Stromal cell of bone marrow (primary cell): Measurements from ENCODE around the gene TMED10.
A peak's percentile ranks its signal among the peaks of the same experiment; 100 is the strongest.
"Not testable (repeated sequence)": the region's sequence is repeated elsewhere in the genome, so short reads cannot be mapped to it uniquely, and the experiment has no call there.

Source experiments
- DNase-seq: peaks from one replicate; pipeline ENCODE4 v3.0.0-alpha.2; 2012; ENCODE audit warnings: low read depth

TMED10 gene

DNA sequence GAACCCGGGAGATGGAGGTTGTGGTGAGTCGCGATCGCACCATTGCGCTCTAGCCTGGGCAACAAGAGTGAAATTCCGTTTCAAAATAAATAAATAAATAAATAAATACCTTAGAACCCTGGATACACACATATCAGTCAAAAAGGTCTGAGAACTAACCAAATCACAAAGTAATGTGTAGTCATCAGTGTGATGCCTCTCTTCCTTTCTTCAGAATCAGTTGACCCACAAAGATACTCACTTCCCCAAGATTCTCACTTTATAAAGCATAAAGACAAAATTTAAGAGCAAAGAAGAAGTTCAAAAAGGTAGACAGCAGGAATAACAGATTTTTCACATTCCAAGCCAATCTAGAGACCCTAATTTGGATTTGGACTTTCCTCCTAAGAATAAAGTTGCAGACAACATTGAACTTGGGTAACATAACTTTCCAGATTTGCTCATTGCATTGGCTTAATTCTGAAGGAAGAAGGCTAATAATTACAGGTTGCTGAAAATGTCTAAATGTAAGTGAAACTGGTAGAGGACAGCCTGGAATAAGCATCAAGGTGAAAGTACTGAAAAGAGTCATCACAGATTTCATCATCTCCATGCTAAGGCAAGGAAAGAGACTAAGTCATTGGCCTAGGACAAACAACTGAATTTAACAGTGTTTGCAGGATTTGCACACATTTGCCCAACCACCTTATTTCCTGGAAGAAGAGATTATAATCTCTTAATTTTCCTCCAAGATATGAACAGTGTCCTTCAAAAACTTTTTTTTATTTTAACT, 17.4 kb downstream of the TMED10 start:
- DNase-seq = no peak

GRCh38 chr14:75156901-75157300, 19.5 kb downstream of the TMED10 start:
- DNase-seq = no peak

DNA sequence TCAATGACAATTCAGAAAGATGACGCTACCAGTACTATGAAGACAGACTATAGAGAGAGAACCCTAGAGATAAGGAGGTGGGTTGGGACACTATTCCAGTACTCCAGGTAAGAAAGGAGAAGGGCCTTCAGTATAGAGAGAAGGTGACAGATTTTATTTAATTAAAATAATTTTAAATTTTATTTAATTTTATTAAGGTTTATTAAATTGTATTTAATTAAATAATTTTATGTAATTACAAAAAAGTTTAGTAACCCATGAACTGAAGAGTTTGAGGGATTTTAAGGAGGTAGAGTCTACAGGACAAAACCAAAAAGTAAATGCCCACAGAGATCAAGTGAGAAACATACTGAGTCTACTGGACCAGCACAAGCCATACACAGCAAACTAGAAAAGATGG, 20.3 kb downstream of the TMED10 start:
- no peak for DNase-seq

DNA sequence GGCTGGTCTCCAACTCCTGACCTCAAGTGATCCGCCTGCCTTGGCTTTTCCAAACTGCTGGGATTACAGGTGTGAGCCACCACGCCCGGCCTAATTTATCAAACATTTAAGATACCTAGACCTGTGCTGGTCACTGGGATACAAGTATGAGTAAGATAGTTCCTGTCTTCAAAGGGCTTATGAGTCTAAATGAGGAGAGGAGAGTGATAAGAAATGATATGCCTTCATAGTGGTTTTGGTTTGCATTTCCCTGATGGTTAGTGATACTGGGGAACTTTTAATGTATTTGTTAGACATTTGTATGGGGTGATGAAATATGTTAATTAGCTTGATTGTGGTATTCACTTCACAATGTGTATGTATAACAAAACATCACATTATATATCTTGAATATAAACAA, 21.2 kb downstream of the TMED10 start:
- no peak for DNase-seq

DNA sequence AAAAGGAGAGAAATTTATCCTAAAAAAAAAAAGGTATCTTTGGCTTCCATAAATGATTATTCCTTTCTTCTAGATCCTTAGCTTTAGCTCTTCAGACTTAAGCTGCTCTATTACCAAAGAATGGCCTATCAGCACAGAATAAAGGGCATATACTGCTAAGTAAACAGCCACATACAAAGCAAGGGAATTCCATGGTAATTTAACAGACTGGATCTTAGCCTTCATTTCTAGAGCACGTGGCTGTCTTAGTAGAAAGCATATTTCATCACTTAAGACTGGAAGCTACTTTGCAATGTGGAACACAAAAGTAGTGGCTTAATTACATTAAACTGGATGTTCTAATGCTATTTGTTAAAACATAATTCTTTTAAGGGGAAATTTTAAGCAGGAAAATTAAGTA, 23.1 kb downstream of the TMED10 start:
- DNase-seq = no peak

DNA sequence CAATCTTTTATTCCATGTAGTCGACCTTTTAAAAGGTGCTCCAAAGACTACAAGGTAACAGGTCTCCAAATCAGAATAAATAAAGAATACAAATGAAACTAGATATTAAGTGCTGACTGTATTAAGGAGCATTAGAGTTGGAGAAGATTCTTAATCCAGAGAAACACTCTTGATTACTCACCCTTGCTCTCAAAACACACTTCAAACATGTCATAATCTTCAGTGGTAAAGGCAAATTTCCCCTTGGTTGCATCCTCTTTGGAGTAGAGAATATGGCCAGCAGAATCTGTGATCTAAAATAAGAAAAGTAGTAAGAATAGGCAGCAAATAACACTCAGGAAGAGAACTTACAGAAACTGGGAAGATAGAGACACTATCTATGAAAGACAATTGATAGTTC, 24.6 kb downstream of the TMED10 start:
- no peak for DNase-seq

DNA sequence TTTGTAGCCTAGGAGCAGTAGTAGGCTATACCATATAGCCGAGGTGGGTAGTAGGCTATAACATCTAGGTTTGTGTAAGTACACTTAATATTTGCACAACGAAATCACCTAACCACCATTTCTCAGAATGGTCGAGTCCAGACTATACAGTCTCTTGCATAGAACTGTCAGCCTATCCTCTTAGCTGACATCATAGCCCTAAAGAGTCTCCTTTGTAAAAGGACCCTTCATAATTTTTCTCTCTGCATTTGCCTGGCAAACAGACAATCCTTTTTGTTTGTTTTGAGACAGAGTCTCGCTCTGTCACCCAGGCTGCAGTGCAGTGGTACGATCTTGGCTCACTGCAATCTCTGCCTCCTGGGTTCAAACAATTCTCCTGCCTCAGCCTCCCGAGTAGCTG, 25.8 kb downstream of the TMED10 start:
- not testable (repeated sequence) for DNase-seq

DNA sequence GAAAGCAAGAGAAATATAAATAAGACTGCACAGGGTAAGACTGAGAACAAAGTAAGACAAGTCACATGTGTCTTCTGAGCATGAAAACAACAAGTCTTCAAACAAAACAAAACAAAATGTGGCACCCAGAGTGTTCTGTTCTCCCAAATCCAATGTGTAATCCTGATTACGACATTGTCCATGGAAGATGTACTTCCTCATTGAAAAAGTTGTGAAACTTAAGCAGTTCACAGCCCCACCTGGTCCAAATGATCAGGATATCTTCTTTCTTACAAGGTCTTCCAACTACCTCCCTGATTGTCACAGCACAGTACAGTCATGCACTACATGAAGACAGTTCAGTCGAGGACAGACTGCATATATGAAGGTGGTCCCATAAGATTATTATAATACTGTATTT, 26.3 kb downstream of the TMED10 start:
- no peak for DNase-seq

GRCh38 chr14:75147423-75148071, 28.9 kb downstream of the TMED10 start:
- DNase-seq = peak; percentile 86

DNA sequence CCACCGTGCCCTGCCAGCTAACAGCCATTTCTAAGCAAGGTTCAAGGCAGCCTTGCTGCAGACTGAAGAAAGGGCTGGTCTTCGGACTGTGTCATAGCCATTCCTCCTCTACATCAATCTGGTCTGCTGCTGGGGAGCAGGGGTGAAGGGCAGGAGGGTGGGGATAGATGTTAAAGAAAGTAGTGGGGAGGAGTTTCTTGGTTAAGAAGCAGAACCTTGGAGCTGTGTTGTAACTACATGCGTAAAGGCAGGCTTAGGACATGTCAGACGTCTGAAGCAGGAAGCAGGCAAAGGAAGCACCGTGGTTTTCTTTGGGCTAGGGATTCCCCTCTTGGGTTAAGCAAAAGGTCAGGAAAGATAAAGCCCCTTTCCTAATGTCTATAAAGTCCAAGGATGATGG, 31.5 kb downstream of the TMED10 start:
- DNase-seq = no peak

DNA sequence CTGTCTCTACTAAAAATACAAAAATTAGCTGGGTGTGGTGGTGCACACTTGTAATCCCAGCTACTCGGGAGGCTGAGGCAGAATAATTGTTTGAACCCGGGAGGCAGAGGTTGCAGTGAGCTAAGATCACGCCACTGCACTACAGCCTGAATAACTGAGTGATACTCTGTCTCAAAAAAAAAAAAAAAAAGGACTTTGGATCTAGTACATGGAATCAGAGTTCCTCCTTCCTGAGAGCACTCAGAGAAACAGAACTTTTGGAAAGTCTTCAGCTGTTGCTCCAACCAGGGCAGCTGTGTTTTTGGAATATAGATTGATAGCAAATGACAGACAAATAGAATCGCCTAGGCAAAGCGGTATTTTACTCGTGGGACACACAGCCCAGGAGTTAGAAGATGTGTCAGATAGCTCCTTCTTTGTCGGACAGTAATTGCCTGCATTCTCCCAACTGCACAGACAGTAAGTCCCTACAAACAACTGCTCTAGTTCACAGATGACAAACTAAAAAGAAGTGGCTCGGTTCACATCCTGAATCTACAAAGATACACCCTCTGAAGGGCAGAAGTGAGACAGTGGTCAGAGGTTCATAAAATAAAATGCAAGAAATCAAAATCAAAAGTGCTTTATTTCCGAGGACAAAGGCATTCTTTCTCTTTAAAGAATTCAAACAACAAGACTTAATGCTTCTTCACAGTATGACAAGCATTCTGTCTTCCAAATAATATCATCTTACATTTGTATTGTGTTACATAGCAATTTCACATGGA, 32.5 kb downstream of the TMED10 start:
- DNase-seq = no peak

DNA sequence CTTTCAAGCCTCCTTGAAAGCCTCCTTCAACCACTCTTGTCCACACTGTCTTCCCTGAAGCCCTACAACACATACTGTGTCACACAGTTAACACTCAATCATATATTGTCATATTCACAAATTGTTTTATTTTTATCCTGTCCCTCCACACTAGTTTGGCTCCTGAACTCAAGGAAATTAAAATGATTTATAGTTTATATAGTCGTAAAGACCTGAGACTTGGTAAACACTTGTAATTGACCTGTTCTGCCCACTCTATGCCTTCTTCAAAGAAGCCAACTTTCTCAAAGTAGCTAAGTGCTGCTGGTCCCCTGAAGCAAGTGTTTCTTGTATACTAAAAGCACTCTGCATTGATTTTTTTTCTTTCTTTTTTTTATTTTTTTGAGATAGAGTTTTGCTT, 33.9 kb downstream of the TMED10 start:
- no peak for DNase-seq

DNA sequence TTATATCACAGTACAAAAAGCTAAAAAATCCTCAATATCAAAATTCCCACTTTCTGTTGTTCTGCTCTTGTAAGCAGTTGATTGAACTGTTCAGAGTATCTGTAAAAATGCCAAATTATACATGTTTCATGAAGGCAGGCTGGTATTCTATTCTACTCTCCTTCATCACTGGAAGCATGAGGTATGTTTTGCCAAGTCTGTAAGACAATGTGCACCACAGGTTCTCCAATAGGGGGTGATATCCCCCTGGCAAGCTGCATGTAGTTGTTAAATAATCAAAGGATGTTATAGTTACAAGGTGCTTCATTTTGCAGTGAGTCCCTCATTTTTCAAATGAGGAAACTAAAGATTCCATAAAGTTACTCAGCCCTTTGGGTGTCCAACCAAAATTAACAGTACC, 34.4 kb downstream of the TMED10 start:
- DNase-seq = no peak

- no peak for DNase-seq
Observed at GRCh38 chr14:75141062-75141461, 35.4 kb downstream of the TMED10 start.

DNA sequence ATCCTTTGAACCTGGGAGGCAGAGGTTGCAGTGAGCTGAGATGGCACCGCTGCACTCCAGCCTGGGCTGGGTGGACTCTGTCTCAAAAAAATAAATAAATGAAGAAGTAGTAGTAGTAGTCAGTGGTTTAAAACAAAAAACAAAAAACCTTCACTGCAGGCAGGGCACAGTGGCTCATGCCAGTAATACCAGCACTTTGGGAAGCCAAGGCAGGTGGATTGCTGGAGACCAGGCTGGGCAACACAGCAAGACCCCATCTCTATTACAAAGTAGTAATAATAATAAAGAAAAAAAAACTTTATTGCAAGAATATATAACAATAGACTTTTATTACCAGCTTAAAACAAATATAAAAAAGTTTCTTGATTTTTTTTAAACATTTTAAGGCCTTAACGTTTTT, 35.8 kb downstream of the TMED10 start:
- DNase-seq = no peak

DNA sequence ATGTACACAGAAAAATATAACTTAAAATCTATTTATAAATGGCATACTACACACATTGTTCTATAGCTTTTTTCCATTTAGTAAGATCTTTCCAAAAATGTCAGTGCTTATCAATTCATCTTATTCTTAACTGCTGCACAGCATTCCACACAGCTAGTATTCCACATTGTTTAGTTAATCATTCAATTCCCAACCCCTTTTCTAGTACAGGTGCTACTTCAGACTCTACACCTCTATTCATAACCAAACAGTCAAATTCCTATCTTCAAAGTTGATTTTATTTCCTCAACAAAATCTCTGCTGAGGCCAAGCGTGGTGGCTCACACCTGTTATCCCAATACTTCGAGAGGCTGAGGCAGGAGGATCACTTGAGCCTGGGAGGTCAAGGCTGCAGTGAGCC, 37.2 kb downstream of the TMED10 start:
- no peak for DNase-seq

GRCh38 chr14:75138492-75138891, 37.9 kb downstream of the TMED10 start:
- no peak for DNase-seq

- DNase-seq = no peak
Observed at GRCh38 chr14:75134644-75135043, 41.8 kb downstream of the TMED10 start.

DNA sequence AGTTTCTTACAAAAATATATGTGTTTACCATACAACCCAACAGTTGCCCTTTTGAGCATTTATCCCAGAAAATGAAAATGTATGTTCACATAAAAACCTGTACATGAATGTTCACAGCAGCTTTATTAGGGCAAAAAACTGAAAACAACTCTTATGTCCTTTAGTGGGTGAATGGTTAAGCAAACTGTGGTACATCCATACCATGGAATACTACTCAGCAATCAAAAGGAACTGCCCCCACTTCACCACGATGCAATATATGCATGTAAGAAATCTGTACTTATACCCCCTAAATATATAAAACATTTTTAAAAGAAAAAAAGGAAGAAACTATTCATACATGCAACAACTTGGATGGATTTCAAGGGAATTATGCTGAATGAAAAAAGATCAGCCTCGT, 42.8 kb downstream of the TMED10 start:
- no peak for DNase-seq

DNA sequence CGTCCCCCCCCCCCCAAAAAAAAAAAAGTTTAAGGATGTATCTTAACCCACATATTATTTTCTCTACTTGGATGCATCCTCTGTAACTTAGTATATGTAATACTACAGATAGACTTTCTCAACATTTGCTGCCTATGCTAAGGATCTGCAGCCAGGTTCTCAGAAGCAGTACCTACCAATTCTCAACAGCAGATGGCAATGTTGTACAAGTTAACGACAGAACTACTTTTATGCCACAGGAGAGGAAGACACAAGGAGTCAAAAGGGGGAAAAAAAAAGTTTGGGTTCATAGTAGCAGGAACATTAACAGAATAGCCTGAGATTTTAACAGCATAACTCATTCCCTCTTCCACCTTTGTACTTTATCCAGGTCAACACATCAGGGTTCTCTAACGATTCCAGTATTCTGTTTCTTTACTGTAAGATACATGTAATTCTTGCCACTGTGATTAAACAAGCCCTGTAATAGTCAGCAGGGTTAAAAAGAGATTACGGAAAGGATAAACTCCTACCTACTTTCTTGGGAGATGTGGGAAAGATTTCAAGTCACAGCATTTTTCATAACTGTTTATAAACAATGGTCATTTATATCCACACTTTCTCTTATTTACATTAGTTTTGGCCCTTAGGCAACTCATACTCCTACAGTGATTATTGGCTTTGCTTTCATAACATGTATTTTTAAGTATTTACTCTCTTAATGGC, 43.9 kb downstream of the TMED10 start:
- DNase-seq = peak; percentile 50

DNA sequence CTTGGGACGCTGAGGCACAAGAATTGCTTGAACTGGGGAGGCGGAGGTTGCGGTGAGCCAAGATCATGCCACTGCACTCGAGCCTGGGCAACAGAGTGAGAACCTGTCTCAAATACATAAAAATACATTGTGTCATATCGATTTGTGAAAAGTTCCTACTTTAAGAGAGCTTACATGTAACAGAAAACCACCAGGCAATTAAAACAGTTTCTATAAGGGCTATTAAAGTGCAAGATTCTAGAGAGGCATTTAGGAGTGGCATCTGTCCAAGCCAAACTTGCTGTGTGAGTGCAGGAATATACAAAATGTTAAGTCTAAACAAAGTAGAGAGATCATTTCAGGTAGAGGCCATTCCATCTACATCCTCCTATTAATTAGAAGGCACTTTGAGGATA, 47.8 kb downstream of the TMED10 start:
- no peak for DNase-seq

DNA sequence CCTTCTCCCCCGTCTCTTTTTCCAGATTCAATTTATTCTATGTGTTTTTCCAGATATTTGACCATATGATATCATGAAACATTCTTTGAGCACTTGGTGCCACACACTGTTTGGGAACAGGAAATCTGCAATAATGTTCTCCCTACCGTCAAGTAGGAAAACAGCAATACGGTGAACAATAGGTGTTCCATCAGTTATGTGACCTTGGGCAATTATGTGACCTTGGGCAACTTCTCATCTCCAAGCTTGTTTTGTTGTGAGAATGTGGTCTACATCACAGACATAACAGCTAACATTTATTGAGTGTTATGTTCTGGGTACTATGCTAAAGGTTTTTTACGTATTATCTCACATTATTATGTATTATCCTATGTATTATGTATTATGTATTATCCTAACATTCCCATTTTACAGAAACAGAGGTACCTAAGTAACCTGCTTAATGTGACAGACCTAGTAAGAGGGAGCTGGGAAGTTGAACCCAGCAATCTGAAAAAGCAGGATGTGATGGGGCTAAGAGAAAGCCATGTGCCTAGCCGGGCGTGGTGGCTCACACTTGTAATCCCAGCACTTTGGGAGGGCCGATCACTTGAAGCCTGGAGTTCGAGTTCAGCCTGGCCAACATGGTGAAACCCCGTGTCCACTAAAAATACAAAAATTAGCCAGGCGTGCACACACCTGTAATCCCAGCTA, 48.4 kb downstream of the TMED10 start:
- DNase-seq = no peak
